GM10248 (cell line): ENCODE data around the gene DNAI7.
A peak's percentile ranks its signal among the peaks of the same experiment; 100 is the strongest.

Source experiments
- CTCF ChIA-PET: fragments of 300-600 bp; sonication (Branson Sonifier 250); formaldehyde crosslinking; extraction: SDS; loops from one replicate; lab custom pipeline; 2021; ENCODE audit warnings: antibody characterized with exemption; lab: Yijun Ruan, JAX
- POLR2A ChIA-PET: fragments of 350-650 bp; sonication (Branson Sonifier 250); formaldehyde crosslinking; extraction: SDS; loops from one replicate; lab custom pipeline; 2020; ENCODE audit warnings: antibody characterized with exemption; lab: Yijun Ruan, JAX
- DNase-seq: peaks from one replicate; pipeline ENCODE4 v3.0.0; 2012; ENCODE audit errors: extremely low spot score
- TF ChIP-seq, protein P1 (sequence below): IDR thresholded peaks from 2 replicates; pipeline ENCODE4 v1.5.1; 2012; ENCODE audit warnings: mild to moderate bottlenecking, low read depth; ENCODE audit errors: extremely low read depth, missing control alignments, control extremely low read depth

Gene DNAI7

DNA sequence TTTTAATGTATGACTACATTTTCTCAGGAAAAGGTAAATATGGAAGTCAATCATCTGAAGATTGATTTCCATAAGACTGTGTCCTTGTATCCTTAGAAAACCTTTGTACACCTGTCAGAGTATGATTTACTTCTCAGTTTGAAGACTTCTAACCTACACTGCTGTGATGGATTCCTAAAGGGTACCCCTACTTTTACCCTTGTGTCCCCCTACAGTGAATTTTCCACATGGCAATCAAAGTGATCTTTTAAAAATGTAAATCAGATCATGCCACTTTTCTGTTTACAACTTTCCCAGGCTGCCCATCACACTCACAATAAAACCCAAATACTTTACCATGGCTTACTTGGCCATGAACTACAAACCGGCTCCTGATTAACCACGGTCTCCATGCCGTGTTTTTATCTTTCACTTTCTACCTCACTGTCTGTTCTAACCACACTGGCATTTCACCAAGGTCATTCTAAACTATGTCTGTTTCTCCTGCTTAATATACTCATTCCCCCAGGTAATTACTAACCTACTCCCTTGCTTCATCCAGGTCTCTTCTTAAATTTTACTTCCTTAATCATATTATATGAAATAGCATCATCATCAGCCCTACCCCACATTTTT, 8.1 kb downstream of the DNAI7 start:
- CTCF ChIA-PET, result no interaction called here
- POLR2A ChIA-PET, result no interaction called here
- TF ChIP-seq, protein P1, sequence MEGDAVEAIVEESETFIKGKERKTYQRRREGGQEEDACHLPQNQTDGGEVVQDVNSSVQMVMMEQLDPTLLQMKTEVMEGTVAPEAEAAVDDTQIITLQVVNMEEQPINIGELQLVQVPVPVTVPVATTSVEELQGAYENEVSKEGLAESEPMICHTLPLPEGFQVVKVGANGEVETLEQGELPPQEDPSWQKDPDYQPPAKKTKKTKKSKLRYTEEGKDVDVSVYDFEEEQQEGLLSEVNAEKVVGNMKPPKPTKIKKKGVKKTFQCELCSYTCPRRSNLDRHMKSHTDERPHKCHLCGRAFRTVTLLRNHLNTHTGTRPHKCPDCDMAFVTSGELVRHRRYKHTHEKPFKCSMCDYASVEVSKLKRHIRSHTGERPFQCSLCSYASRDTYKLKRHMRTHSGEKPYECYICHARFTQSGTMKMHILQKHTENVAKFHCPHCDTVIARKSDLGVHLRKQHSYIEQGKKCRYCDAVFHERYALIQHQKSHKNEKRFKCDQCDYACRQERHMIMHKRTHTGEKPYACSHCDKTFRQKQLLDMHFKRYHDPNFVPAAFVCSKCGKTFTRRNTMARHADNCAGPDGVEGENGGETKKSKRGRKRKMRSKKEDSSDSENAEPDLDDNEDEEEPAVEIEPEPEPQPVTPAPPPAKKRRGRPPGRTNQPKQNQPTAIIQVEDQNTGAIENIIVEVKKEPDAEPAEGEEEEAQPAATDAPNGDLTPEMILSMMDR, result no peak
- DNase-seq, result peak; percentile 31

DNA sequence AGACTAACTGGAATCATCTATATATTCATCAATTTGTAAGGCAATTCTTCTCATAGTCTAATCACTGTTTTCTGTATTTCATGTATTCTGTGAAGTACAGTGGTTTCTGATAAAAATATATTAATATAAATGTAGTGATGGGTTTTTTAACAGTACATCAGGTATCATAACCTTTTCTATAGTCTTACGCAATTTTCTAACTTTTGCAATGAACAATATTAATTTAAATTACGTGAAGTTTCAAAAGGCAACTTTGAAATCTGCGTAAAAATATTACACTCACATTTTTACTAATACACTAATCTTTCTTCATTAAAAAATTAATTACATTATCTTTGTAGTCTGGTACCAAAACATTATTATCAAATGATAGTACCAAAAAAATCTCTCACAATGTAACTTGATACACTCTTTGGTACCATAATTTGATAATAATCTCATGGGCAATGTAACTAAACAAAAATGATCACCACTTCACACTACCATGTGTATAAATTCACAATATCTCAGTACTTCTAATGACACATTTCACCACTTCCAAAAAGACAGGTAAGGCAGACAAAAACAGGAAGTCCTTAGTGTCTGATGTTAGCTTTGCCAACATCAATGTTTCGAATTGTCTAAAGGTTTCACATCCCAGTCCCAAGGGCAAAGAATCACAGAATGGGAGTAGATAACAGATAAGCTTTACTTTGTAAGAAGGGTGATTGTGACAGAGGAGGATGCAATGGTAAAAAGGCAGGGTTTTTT, 8.7 kb downstream of the DNAI7 start:
- TF ChIP-seq, protein P1, result no peak
- ChIA-PET CTCF (no interaction called here), POLR2A (no interaction called here)
- DNase-seq, result no peak

DNA sequence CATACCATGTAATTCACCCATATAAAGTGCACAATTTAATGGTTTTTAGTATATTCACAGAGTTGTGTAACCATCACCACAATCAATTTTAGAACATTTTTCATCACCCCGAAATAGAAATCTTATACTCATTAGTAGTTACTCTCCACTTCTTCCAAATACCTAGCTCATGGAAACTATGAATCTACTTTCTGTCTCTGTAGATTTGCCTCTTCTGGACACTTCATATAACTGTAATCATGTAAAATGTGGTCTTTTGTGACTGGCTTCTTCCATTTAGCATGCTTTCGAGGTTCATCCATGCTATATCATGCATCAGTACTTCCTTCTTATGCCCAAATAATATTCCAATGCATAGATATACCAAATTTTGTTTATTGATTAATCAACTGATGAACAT, 10.8 kb downstream of the DNAI7 start:
- ChIA-PET POLR2A (no interaction called here), CTCF (interaction anchor here (1.3 kb wide), 1 partner anchor 8 kb away, joined by 3 read pairs; no protein-coding TSS in a partner anchor)
- DNase-seq, result no peak
- TF ChIP-seq, protein P1, result no peak

DNA sequence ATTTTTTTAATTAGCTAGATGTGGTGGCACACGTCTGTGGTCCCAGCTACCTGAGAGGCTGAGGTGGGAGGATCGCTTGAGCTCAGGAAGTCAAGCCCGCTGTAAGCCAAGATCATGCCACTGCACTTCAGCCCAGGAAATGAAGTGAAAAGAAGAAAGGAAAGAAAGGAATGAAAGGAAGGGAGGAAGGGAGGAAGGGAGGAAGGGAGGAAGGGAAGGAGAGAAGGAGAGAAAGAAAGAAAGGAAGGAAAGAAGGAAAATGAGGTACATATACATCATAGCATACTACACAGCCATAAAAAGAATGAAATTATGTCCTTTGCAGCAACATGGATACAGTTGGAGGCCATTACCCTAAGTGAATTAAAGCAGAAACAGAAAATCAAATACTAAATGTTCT, 12.2 kb downstream of the DNAI7 start:
- ChIA-PET CTCF (interaction anchor here (1.1 to 1.3 kb wide), 2 partner anchors 10 to 27 kb away, joined by 3 to 4 read pairs; no protein-coding TSS in a partner anchor), POLR2A (no interaction called here)
- TF ChIP-seq, protein P1, result no peak
- no peak for DNase-seq

DNA sequence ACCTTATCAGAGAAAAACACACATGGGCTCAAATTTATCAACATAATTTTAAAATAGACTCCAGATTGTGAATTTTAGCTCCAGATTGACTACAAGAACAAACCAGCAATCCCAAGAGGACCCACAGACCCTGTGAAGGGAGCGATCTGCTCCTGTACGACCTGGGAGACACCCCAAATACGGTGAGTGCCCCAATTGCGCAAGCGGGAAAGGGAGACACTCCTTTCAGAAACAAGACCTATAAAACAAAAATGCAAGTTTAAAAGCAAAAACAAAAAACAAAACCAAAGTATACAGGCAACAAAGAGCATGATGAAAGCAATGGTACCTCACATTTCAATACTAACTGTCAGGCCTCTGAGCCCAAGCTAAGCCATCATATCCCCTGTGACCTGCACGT, 32.1 kb downstream of the DNAI7 start:
- CTCF ChIA-PET, result interaction anchor here (0.9 to 1.1 kb wide), 4 partner anchors 8 to 197 kb away, joined by 3 to 4 read pairs (median 3); no protein-coding TSS in a partner anchor
- POLR2A ChIA-PET, result no interaction called here
- DNase-seq, result no peak
- TF ChIP-seq, protein P1, result no peak

DNA sequence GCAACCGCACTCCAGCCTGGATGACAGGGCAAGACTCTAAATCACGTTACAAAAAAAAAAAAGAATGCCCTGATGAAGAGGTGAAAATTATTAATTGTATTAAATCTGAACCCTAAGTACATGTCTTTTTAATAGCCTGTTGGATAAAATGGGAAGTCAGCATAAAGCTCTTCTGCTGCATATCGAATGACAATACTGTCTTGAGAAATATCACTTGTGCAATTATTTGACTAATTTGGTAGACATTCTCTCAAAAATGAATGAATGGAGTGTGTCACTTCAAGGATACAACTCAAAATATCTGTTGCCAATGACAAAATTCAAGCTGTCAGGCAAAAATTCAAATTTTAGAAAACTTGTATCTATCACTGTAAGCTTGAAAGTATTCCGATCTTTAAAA, 38.9 kb downstream of the DNAI7 start:
- CTCF ChIA-PET, result interaction anchor here (0.8 to 3.9 kb wide), 8 partner anchors 11 to 164 kb away, joined by 3 to 32 read pairs (median 10); partner anchors contain the start of genes DNAI7 and ETFRF1

More for the DNA sequence above, 38.9 kb downstream of the DNAI7 start:
- TF ChIP-seq, protein P1, result no peak
- POLR2A ChIA-PET, result no interaction called here
- no peak for DNase-seq
